GM06990 (cell line): ENCODE measurements around the gene MED16.
A peak's percentile ranks its signal among the peaks of the same experiment; 100 is the strongest.

Source experiments
- DNase-seq: peaks from one replicate; pipeline ENCODE4 v3.0.0-alpha.2; 2011; ENCODE audit not compliant: insufficient read length; ENCODE audit errors: extremely low read depth
- H3K27me3 ChIP-seq: replicated peaks from 2 replicates; pipeline ENCODE4 v1.6.0; 2011; ENCODE audit warnings: low read length; ENCODE audit not compliant: control insufficient read depth, insufficient read depth
- H3K36me3 ChIP-seq: 2 replicates; pipeline ENCODE4 v1.5.1; 2011; ENCODE audit warnings: low read length; ENCODE audit not compliant: control insufficient read depth, insufficient read depth
- H3K4me3 ChIP-seq: replicated peaks from 2 replicates; pipeline ENCODE4 v1.5.1; 2011; ENCODE audit warnings: low read depth, mild to moderate bottlenecking, control low read depth, low read length
- TF ChIP-seq, protein P1 (sequence below): IDR thresholded peaks from 2 replicates; pipeline ENCODE4 v1.5.1; 2011; ENCODE audit warnings: low read length, control low read depth, mild to moderate bottlenecking, inconsistent platforms; ENCODE audit not compliant: insufficient read depth, poor library complexity, severe bottlenecking

The MED16 gene

DNA sequence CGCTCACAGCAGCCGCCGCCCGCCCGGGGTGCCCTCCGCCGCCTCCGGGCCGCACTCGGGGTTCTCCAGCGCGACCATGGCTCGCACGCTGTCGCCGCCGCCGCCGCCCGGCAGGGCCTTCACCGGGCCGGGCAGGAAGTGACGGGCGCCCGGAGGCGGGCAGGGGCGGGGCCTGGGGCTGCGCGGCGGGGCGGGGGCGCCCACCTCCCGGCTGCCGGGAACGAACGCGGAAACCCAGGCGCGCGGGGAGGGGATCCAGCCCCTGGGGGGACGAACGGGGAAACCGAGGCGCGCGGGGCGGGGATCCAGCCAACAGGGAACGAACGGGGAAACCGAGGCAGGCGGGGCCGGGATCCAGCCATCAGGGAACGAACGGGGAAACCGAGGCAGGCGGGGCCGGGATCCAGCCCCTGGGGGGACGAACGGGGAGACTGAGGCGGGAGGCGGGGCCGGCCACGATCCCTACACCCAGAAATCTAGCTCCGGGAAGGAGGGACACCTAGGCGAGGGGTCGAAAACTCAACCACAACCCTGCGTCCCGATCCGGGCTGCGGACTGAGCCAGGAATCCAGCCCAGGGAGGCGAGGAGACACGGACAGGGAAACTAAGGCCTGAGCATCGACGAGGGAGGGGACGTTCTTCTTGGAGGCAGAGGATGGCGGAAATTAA is 20.2 kb upstream of the MED16 start, which contains the start of gene R3HDM4:
TSS of gene R3HDM4 (minus strand) at position 140 of the 669 bp plus-strand sequence. CDS start at position 78, 62 bp downstream.
- Histone ChIP-seq H3K27me3 (no peaks in the 10 kb centered on the region; the same call in 1 of the 2 replicates), H3K4me3 (peak within 1 kb of the TSS; percentile 95), H3K36me3 (no peaks in the 10 kb centered on the region)
- DNase-seq = peak; percentile 80
- TF ChIP-seq, protein P1, sequence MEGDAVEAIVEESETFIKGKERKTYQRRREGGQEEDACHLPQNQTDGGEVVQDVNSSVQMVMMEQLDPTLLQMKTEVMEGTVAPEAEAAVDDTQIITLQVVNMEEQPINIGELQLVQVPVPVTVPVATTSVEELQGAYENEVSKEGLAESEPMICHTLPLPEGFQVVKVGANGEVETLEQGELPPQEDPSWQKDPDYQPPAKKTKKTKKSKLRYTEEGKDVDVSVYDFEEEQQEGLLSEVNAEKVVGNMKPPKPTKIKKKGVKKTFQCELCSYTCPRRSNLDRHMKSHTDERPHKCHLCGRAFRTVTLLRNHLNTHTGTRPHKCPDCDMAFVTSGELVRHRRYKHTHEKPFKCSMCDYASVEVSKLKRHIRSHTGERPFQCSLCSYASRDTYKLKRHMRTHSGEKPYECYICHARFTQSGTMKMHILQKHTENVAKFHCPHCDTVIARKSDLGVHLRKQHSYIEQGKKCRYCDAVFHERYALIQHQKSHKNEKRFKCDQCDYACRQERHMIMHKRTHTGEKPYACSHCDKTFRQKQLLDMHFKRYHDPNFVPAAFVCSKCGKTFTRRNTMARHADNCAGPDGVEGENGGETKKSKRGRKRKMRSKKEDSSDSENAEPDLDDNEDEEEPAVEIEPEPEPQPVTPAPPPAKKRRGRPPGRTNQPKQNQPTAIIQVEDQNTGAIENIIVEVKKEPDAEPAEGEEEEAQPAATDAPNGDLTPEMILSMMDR = no peak

DNA sequence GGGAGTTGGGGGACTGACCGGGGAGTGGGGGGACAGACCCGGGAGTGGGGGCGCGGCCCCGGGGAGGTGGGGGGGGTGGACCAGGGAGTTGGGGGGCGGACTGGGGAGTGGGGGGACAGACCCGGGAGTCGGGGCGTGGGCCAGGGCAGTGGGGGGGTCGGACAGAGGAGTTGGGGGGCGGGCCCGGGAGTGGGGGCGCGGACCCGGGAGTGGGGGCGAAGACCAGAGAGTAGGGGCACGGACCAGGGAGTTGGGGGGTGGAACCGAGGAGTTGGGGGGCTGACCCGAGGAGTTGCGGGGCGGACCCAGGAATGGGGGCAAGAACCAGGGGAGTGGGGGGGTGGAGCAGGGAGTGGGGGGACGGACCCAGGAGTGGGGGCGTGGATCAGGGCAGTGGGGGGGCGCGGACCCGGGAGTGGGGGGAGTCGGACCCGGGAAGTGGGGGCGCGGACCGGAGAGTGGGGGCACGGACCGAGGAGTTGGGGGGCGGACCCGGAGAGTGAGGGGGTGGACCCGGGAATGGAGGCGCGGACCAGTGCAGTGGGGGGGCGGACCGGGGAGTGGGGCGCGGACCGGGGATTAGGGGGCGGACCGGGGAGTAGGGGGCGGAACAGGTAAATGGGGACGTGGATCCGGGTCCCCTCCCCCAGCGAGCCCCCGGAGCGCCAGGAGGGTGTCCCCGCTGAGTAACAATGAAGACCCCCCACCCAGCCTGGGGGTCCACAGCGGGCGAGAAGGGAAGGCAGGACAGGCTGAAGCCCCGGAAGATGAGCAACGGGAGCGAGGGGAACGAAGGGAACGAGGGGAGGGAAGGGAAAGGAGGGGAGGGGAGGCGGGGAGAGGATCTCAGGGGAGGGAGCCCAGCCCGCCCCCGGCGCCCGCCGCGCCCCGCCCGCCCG is 19.4 kb upstream of the MED16 start:
- H3K36me3 ChIP-seq = no peaks in the 10 kb centered on the region
- H3K27me3 ChIP-seq = no peaks in the 10 kb centered on the region
- TF ChIP-seq, protein P1 = no peak
- H3K4me3 ChIP-seq = peak overlapping the region; percentile 95
- DNase-seq = peak; percentile 57

GRCh38 chr19:911197-912033 is 18.4 kb upstream of the MED16 start:
- H3K4me3 ChIP-seq = no peak overlapping the region

DNA sequence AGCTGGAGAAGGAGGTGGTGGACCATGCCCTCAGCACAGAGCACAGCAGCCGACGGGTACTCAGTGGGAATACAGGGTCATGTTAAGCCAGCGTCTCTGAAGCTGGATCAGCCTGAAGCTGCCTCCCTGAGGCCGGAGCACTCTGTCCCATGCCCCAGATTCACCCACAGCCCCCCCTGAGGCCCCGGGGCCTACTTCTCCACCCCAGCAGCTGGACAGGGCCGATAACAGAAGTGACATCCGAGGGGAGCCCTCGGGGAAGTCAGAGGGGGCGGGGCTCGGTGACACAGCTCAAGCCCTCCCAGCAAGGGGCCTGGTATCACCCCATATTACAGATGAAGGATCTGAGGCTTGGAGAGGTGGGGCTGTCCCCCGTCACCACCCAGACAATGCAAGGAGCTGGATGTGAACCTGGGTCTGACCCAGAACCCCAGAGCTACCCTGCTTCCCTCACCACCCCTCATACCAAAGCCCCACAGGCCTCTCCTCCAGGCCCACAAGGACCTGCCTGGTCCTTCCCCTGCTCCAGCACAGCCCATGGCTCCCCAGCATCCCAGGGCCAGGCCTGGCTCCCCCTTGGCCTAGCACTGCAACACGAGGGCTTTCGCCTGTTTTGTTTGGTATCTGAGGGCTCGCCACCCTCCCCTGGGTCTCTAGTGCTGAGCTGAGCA is 14.3 kb upstream of the MED16 start:
- H3K4me3 ChIP-seq = no peak overlapping the region
- TF ChIP-seq, protein P1 = no peak
- no peaks in the 10 kb centered on the region for H3K27me3 ChIP-seq
- H3K36me3 ChIP-seq = no peaks in the 10 kb centered on the region
- DNase-seq = peak; percentile 72

More at GRCh38 chr19:911197-912033, 18.4 kb upstream of the MED16 start:
- Histone ChIP-seq H3K27me3 (no peaks in the 10 kb centered on the region), H3K36me3 (no peaks in the 10 kb centered on the region)
- DNase-seq = no peak
- TF ChIP-seq, protein P1 = no peak

GRCh38 chr19:906480-906879 is 13.5 kb upstream of the MED16 start:
- peaks cover 2% of the 10 kb centered on the region for H3K36me3 ChIP-seq
- no peaks in the 10 kb centered on the region for H3K27me3 ChIP-seq
- no peak overlapping the region for H3K4me3 ChIP-seq
- TF ChIP-seq, protein P1 = no peak
- DNase-seq = peak; percentile 15
